MM.1S (cell line): ENCODE measurements around the gene VANGL2.

Experiments
- EZH2 ChIP-seq: fragments of 300-600 bp; sonication (generic); optimal IDR thresholded peaks from 2 replicates; pipeline ENCODE3; 2017; ENCODE audit warnings: low read depth, mild to moderate bottlenecking, antibody characterized with exemption, low read length, mixed read lengths
- EZH2phosphoT487 ChIP-seq: fragments of 300-600 bp; sonication (generic); IDR thresholded peaks from 2 replicates; pipeline ENCODE4 v1.6.1; 2018; ENCODE audit warnings: antibody characterized with exemption, low read length
- TF ChIP-seq, protein P1 (sequence below): fragments of 300-600 bp; sonication (generic); IDR thresholded peaks from 2 replicates; pipeline ENCODE4 v1.5.1; 2016; ENCODE audit warnings: antibody characterized with exemption, low read length, mixed read lengths

DNA sequence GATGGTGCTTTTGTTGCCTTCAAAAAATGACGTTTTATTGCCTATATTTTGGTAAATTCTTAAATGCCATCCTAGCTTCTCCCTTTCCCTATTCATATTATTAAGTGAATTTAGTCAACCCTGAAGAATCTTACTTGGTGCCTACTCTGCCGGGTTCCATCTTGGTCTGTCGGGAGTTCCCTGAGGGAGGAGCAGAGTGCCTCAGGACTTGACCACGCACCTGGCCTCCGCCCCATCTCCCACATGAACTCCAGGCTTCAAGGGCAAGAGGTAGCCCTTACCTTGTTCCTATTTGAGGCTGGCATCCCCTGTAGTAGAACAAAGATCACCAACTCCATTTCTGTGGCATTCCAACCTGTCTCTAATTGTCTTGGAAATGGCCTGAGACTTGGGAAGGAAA, 21.5 kb downstream of the VANGL2 start:
- TF ChIP-seq, protein P1, sequence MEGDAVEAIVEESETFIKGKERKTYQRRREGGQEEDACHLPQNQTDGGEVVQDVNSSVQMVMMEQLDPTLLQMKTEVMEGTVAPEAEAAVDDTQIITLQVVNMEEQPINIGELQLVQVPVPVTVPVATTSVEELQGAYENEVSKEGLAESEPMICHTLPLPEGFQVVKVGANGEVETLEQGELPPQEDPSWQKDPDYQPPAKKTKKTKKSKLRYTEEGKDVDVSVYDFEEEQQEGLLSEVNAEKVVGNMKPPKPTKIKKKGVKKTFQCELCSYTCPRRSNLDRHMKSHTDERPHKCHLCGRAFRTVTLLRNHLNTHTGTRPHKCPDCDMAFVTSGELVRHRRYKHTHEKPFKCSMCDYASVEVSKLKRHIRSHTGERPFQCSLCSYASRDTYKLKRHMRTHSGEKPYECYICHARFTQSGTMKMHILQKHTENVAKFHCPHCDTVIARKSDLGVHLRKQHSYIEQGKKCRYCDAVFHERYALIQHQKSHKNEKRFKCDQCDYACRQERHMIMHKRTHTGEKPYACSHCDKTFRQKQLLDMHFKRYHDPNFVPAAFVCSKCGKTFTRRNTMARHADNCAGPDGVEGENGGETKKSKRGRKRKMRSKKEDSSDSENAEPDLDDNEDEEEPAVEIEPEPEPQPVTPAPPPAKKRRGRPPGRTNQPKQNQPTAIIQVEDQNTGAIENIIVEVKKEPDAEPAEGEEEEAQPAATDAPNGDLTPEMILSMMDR, result no peak
- TF ChIP-seq EZH2 (no peak), EZH2phosphoT487 (no peak)
